SK-N-SH treated with all-trans-retinoic acid at 6 μM for 48 hours (cell line): Measurements from ENCODE around the gene SLC25A22.

Experiments used
- ATAC-seq: fragments of 200-7000 bp; cut with Tn5 transposase; 3 replicates; pipeline ENCODE4 v1.9.1; 2020; ENCODE audit warnings: mild to moderate bottlenecking, moderate library complexity
- ARNTL ChIP-seq: fragments of 450-650 bp; formaldehyde crosslinking; IDR thresholded peaks from 2 replicates; pipeline ENCODE4 v1.5.0; 2020; ENCODE audit warnings: low read depth, mild to moderate bottlenecking, moderate library complexity, borderline replicate concordance
- BACH2 ChIP-seq: fragments of 250-450 bp; sonication (Bioruptor Pico); IDR thresholded peaks from 2 replicates; pipeline ENCODE4 v1.9.0; 2021; ENCODE audit warnings: mild to moderate bottlenecking, borderline replicate concordance
- CREB5 ChIP-seq: fragments of 250-450 bp; sonication (Bioruptor Pico); IDR thresholded peaks from 2 replicates; pipeline ENCODE4 v1.5.1; 2020; ENCODE audit warnings: low read depth, mild to moderate bottlenecking, moderate library complexity
- CSDC2 ChIP-seq: fragments of 250-450 bp; sonication (Bioruptor Pico); IDR thresholded peaks from 2 replicates; pipeline ENCODE4 v1.5.0; 2020; ENCODE audit warnings: mild to moderate bottlenecking, moderate library complexity
- ESRRG ChIP-seq: fragments of 250-450 bp; sonication (Bioruptor Pico); IDR thresholded peaks from 2 replicates; pipeline ENCODE4 v1.6.1; 2021; ENCODE audit warnings: mild to moderate bottlenecking
- GLIS3 ChIP-seq: fragments of 250-450 bp; sonication (Bioruptor Pico); IDR thresholded peaks from 2 replicates; pipeline ENCODE4 v1.5.0; 2020; ENCODE audit warnings: mild to moderate bottlenecking, moderate library complexity
- RARB ChIP-seq: fragments of 250-450 bp; sonication (Bioruptor Pico); IDR thresholded peaks from 2 replicates; pipeline ENCODE4 v1.8.0; 2021; ENCODE audit warnings: mild to moderate bottlenecking, moderate library complexity
- SNAI2 ChIP-seq: fragments of 250-450 bp; sonication (Bioruptor Pico); IDR thresholded peaks from 2 replicates; pipeline ENCODE4 v1.5.0; 2020; ENCODE audit warnings: mild to moderate bottlenecking, moderate library complexity
- TSHZ2 ChIP-seq: fragments of 250-450 bp; sonication (Bioruptor Pico); IDR thresholded peaks from 2 replicates; pipeline ENCODE4 v1.5.0; 2020; ENCODE audit warnings: mild to moderate bottlenecking, moderate library complexity
- ZC3H10 ChIP-seq: fragments of 250-450 bp; sonication (Bioruptor Pico); IDR thresholded peaks from 2 replicates; pipeline ENCODE4 v1.5.1; 2021; ENCODE audit warnings: mild to moderate bottlenecking, moderate library complexity
- ZFP3 ChIP-seq: fragments of 250-450 bp; sonication (Bioruptor Pico); IDR thresholded peaks from 2 replicates; pipeline ENCODE4 v1.5.0; 2020; ENCODE audit warnings: mild to moderate bottlenecking, moderate library complexity
- ZFP30 ChIP-seq: fragments of 450-650 bp; formaldehyde crosslinking; IDR thresholded peaks from 2 replicates; pipeline ENCODE4 v1.5.0; 2022; ENCODE audit warnings: mild to moderate bottlenecking, moderate library complexity
- ZNF70 ChIP-seq: fragments of 450-650 bp; formaldehyde crosslinking; IDR thresholded peaks from 2 replicates; pipeline ENCODE4 v1.5.0; 2020; ENCODE audit warnings: mild to moderate bottlenecking, moderate library complexity
- ZNF8 ChIP-seq: fragments of 450-650 bp; formaldehyde crosslinking; IDR thresholded peaks from 2 replicates; pipeline ENCODE4 v1.5.0; 2020; ENCODE audit warnings: mild to moderate bottlenecking, moderate library complexity
- TF ChIP-seq, protein P1 (sequence below): fragments of 250-450 bp; sonication (Bioruptor Pico); IDR thresholded peaks from 2 replicates; pipeline ENCODE4 v1.8.0; 2020; ENCODE audit warnings: mild to moderate bottlenecking, moderate library complexity, borderline replicate concordance
- TF ChIP-seq, protein P2 (sequence below): fragments of 250-450 bp; sonication (Bioruptor Pico); IDR thresholded peaks from 2 replicates; pipeline ENCODE4 v1.8.0; 2021; ENCODE audit warnings: low read depth, mild to moderate bottlenecking, moderate library complexity, borderline replicate concordance
- TF ChIP-seq, protein P3 (sequence below): fragments of 250-450 bp; sonication (Bioruptor Pico); IDR thresholded peaks from 2 replicates; pipeline ENCODE4 v1.5.1; 2021; ENCODE audit warnings: mild to moderate bottlenecking, moderate library complexity

SLC25A22 gene

DNA sequence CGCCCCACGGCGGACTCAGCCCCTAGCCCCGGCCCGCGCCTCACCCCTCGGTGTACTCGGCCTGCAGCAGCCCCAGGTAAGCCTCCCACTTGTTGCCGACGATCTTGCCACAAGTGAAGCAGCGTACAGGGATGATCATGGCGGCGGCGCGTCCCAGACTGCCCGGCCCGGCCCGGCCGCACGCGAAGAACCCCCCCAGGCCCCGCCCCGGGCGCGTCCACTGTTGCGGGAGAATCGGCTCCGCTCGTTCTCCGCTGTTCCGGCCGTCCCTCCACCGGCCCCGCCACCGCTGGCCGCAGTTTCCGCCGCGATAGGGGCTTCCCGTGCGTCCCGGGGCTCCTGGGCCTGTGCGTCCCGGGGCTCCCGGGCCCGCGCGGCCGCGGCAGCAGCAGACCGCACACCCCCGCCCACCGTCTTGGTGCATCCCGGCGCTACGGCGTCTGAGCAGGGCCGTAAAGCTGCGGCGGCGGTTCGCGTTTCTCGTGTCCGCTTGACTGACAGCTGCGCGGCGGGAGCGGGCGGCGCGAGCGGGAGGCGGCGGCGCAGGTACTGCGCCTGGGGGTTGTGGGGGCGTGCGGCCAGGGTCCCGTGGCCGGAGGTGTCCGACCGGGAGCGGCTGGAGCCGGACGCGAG is 44.4 kb upstream of the SLC25A22 start, which contains the start of the genes POLR2L and TSPAN4 (continued):
- TF ChIP-seq TSHZ2 (CRISPR knock-in tag) = no peak
- TF ChIP-seq ESRRG (CRISPR knock-in tag) = no peak
- TF ChIP-seq, protein P1, sequence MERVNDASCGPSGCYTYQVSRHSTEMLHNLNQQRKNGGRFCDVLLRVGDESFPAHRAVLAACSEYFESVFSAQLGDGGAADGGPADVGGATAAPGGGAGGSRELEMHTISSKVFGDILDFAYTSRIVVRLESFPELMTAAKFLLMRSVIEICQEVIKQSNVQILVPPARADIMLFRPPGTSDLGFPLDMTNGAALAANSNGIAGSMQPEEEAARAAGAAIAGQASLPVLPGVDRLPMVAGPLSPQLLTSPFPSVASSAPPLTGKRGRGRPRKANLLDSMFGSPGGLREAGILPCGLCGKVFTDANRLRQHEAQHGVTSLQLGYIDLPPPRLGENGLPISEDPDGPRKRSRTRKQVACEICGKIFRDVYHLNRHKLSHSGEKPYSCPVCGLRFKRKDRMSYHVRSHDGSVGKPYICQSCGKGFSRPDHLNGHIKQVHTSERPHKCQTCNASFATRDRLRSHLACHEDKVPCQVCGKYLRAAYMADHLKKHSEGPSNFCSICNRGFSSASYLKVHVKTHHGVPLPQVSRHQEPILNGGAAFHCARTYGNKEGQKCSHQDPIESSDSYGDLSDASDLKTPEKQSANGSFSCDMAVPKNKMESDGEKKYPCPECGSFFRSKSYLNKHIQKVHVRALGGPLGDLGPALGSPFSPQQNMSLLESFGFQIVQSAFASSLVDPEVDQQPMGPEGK = no peak
- no peak for TF ChIP-seq ZFP30 (CRISPR knock-in tag)
- TF ChIP-seq RARB (CRISPR knock-in tag) = no peak
- no peak for TF ChIP-seq CREB5

DNA sequence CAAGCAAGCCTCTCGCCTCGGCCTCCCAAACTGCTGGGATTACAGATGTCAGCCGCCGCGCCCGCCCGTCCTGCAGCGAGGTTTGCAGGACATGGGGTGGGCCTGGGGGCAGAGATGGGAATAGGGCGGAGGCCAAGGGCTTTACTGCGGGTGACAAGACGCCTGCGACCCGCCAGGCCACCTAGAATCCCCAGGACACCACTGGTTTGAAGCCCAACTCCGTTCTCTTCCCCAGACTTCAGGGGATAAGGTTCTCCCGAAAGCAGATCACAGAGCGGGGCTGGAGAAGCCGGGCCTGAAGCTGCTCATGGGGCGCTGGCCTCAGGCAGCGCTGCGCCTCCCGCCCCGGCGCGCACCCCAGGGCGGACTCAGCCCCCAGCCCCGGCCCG is 43.9 kb upstream of the SLC25A22 start:
- TF ChIP-seq, protein P2, sequence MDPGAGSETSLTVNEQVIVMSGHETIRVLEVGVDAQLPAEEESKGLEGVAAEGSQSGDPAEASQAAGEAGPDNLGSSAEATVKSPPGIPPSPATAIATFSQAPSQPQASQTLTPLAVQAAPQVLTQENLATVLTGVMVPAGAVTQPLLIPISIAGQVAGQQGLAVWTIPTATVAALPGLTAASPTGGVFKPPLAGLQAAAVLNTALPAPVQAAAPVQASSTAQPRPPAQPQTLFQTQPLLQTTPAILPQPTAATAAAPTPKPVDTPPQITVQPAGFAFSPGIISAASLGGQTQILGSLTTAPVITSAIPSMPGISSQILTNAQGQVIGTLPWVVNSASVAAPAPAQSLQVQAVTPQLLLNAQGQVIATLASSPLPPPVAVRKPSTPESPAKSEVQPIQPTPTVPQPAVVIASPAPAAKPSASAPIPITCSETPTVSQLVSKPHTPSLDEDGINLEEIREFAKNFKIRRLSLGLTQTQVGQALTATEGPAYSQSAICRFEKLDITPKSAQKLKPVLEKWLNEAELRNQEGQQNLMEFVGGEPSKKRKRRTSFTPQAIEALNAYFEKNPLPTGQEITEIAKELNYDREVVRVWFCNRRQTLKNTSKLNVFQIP (CRISPR knock-in tag) = no peak
- peak; percentile 44; the same call in 1 of the 2 replicates for TF ChIP-seq GLIS3 (CRISPR knock-in tag)
- ATAC-seq = peak; percentile 0; the same call in 2 of the 3 replicates

GRCh38 chr11:839875-840617 is 42.0 kb upstream of the SLC25A22 start:
- no peak for ATAC-seq
- no peak for TF ChIP-seq GLIS3 (CRISPR knock-in tag)
- TF ChIP-seq ARNTL (CRISPR knock-in tag) = no peak
- TF ChIP-seq, protein P2 (CRISPR knock-in tag) = no peak
- no peak for TF ChIP-seq CREB5
- no peak for TF ChIP-seq ZNF70 (CRISPR knock-in tag)
- no peak for TF ChIP-seq ZC3H10
- TF ChIP-seq BACH2 (CRISPR knock-in tag) = no peak
- no peak for TF ChIP-seq ZFP3 (CRISPR knock-in tag)
- TF ChIP-seq ZNF8 (CRISPR knock-in tag) = no peak
- TF ChIP-seq CSDC2 (CRISPR knock-in tag) = no peak
- TF ChIP-seq, protein P3, sequence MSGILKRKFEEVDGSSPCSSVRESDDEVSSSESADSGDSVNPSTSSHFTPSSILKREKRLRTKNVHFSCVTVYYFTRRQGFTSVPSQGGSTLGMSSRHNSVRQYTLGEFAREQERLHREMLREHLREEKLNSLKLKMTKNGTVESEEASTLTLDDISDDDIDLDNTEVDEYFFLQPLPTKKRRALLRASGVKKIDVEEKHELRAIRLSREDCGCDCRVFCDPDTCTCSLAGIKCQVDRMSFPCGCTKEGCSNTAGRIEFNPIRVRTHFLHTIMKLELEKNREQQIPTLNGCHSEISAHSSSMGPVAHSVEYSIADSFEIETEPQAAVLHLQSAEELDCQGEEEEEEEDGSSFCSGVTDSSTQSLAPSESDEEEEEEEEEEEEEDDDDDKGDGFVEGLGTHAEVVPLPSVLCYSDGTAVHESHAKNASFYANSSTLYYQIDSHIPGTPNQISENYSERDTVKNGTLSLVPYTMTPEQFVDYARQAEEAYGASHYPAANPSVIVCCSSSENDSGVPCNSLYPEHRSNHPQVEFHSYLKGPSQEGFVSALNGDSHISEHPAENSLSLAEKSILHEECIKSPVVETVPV = no peak
- TF ChIP-seq RARB (CRISPR knock-in tag) = no peak
- no peak for TF ChIP-seq SNAI2 (CRISPR knock-in tag)
